OCI-LY1 (cell line): ENCODE data around the gene FAM20C.

Experiments used
- EZH2 ChIP-seq: fragments of 200-600 bp; sonication (generic), shearing (Covaris generic); IDR thresholded peaks from 2 replicates; pipeline ENCODE4 v1.8.0; 2017; ENCODE audit warnings: borderline replicate concordance, mixed run types, mild to moderate bottlenecking, antibody characterized with exemption, low read length, moderate library complexity, mixed read lengths
- TF ChIP-seq, protein P1 (sequence below): fragments of 200-600 bp; sonication (generic), shearing (Covaris generic); IDR thresholded peaks from 2 replicates; pipeline ENCODE4 v1.5.1; 2017; ENCODE audit warnings: mild to moderate bottlenecking, antibody characterized with exemption, low read length, moderate library complexity, mixed read lengths

DNA sequence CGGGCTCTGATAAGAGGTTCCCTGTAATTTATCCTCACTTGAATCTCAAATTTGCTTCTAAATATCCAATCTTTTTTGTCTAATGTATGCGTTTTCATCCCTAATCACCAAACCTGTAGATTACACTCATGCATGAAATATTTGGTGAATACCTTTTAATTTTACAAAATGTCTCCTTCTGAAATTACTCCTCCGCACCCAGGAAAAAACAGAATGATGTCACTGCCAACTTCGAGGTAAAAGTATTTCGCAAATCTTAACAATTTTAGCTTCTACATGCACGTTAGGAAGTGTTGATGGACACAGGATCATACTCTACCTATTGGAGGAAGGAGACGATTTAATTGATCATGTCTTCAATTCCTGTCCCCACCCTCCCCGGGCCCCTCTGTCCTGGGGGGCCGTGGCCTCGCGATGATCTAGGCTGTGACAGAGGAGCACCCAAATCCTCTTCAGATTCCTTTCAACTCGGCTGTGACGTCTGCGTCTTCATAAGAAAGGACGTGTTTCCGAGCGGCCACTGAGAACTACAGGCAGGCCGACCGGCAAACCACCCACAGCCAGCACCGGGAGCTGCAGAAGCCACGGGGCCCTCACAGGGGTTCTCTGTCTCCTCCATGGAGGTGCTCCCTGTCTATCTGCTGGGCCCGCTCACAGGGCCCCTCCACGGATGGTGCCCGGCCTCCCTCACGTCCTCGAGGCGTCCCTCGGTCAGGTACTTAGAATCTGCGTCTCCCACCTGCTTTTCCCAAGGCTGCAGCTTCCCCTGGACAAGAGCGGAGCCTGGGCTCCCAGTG, 8.7 kb upstream of the FAM20C start:
- TF ChIP-seq, protein P1, sequence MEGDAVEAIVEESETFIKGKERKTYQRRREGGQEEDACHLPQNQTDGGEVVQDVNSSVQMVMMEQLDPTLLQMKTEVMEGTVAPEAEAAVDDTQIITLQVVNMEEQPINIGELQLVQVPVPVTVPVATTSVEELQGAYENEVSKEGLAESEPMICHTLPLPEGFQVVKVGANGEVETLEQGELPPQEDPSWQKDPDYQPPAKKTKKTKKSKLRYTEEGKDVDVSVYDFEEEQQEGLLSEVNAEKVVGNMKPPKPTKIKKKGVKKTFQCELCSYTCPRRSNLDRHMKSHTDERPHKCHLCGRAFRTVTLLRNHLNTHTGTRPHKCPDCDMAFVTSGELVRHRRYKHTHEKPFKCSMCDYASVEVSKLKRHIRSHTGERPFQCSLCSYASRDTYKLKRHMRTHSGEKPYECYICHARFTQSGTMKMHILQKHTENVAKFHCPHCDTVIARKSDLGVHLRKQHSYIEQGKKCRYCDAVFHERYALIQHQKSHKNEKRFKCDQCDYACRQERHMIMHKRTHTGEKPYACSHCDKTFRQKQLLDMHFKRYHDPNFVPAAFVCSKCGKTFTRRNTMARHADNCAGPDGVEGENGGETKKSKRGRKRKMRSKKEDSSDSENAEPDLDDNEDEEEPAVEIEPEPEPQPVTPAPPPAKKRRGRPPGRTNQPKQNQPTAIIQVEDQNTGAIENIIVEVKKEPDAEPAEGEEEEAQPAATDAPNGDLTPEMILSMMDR: no peak
- TF ChIP-seq EZH2: no peak
